ENCODE results near the gene SLC23A2. TPM values are rescaled to one million over a fixed set of nuclear protein-coding genes. Genes with fewer than 3 reads are reported as not detected.

The SLC23A2 gene
- total RNA-seq, 4 donors from 2014 or later: 9.6 to 17.0 (median 13.5) TPM

- TF ChIP-seq CTCF (IDR thresholded peaks at IDR 0.05; ENCODE audit: low read depth): no peak
Measured at GRCh38 chr20:4910951-4911350, 90.4 kb downstream of the SLC23A2 start.

GRCh38 chr20:4905613-4906012, 95.7 kb downstream of the SLC23A2 start:
- no peak for TF ChIP-seq CTCF (IDR thresholded peaks at IDR 0.05; ENCODE audit: low read depth)

- no peak for TF ChIP-seq CTCF (IDR thresholded peaks at IDR 0.05; ENCODE audit: low read depth)
Measured at GRCh38 chr20:4905195-4905594, 96.1 kb downstream of the SLC23A2 start.

GRCh38 chr20:4904127-4904860, 97.0 kb downstream of the SLC23A2 start:
- TF ChIP-seq CTCF (IDR thresholded peaks at IDR 0.05; ENCODE audit: low read depth): no peak

GRCh38 chr20:4902788-4903187, 98.5 kb downstream of the SLC23A2 start:
- TF ChIP-seq CTCF (IDR thresholded peaks at IDR 0.05; ENCODE audit: low read depth): no peak

GRCh38 chr20:4901031-4901818, 100.1 kb downstream of the SLC23A2 start:
- TF ChIP-seq CTCF (IDR thresholded peaks at IDR 0.05; ENCODE audit: low read depth): no peak

Data from subcutaneous adipose tissue (tissue), 4 donors.